ENCODE data around the gene KLHL22.
"Not testable (repeated sequence)": the region's sequence is repeated elsewhere in the genome, so short reads cannot be mapped to it uniquely, and the experiment has no call there.

The KLHL22 gene

GRCh38 chr22:20396639-20397038 lies 99.0 kb downstream of the KLHL22 start:
- DNase-seq, result no peak

DNA sequence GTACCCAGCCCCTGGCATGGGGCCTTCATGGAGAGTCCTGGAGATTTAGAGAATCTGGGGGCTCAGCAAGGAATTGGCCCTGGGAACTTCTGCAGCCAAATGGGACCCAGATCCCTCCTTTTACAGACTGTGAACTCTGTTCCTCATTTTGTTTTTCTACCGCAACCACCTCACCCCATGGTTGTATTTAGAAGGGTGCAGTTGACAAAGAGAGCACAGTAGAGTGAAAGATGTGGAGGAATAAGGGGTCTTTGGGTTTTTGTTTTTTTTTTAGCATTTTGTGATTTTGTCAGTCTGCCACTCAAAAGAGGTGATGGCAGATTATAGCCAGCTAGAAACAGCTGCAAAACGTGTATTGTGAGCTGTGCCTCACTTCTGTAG lies 99.7 kb downstream of the KLHL22 start:
- no peak for DNase-seq

GRCh38 chr22:20395181-20395906 lies 100.3 kb downstream of the KLHL22 start:
- DNase-seq, result no peak

- DNase-seq, result peak; percentile 34
These were observed 101.7 kb downstream of the KLHL22 start, which contains the start of gene ZNF74 for GRCh38 chr22:20393705-20394476. Gene ZNF74 (plus strand): TSS chr22:20394151. CDS start chr22:20394629, 478 bp downstream.

- no peak for DNase-seq
These were observed 102.5 kb downstream of the KLHL22 start for GRCh38 chr22:20392983-20393704.

DNA sequence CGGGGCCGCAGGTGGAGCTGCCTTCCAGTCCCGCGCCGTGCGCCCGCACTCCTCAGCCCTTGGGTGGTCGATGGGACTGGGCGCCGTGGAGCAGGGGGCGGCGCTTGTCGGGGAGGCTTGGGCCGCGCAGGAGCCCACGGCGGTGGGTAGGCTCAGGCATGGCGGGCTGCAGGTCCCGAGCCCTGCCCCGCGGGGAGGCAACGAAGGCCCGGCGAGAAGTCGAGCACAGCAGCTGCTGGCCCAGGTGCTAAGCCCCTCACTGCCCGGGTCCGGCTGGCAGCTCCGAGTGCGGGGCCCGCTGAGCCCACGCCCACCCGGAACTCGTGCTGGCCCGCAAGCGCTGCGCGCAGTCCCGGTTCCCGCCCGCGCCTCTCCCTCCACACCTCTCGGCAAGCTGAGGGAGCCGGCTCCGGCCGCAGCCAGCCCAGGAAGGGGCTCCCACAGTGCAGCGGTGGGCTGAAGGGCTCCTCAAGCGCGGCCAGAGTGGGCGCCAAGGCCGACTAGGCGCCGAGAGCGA lies 103.2 kb downstream of the KLHL22 start:
- not testable (repeated sequence) for DNase-seq
